Stimulated activated CD4-positive, alpha-beta T cell treated with anti-CD3 and anti-CD28 coated beads, TNF-alpha, amount 100 ng/mL, for 4 hours (primary cell): ENCODE data around the gene USF1.
"Not testable (repeated sequence)": the region's sequence is repeated elsewhere in the genome, so short reads cannot be mapped to it uniquely, and the experiment has no call there.

Experiments used
- DNase-seq, 3 experiments: peaks; one replicate each; pipeline ENCODE4 v3.0.0-alpha.2; 2020; ENCODE audit warnings: low read depth in 3 of 3

Gene USF1

DNA sequence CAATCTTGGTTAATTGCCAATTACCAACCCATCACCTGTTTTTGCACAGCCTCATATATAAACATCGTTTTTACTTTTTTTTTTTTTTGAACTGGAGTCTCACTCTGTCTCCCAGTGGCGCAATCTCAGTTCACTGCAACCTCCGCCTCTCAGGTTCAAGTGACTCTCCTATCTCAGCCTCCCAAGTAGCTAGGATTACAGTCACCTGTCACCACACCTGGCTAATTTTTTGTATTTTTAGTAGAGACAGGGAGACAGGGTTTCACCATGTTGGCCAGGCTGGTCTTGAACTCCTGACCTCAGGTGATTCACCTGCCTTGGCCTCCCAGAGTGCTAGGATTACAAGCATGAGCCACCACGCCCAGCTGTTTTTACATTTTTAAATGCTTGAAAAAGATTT, 53.7 kb downstream of the USF1 start:
- DNase-seq: not testable (repeated sequence)
